GM04503 (cell line): ENCODE data around the gene GBP3.
"Not testable (repeated sequence)": the region's sequence is repeated elsewhere in the genome, so short reads cannot be mapped to it uniquely, and the experiment has no call there.

ENCODE experiments used
- DNase-seq: peaks from one replicate; pipeline ENCODE4 v3.0.0-alpha.2; 2012; ENCODE audit warnings: low read depth

GBP3 gene

DNA sequence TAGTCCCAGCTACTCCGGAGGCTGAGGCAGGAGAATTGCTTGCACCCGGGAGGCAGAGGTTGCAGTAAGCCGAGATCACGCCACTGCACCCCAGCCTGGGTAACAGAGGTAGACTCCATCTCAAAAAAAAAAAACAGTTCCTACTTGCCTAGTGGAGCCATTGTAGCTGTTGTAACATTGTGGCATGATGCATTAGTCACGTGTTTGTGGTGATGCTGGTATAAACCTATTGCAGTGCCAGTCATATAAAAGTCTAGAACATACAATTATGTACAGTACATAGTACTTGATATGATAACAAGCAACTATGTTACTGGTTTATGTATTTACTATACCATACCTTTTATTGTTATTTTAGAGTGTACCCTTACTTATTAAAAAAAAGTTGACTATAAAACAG is 46.4 kb downstream of the GBP3 start:
- no peak for DNase-seq

DNA sequence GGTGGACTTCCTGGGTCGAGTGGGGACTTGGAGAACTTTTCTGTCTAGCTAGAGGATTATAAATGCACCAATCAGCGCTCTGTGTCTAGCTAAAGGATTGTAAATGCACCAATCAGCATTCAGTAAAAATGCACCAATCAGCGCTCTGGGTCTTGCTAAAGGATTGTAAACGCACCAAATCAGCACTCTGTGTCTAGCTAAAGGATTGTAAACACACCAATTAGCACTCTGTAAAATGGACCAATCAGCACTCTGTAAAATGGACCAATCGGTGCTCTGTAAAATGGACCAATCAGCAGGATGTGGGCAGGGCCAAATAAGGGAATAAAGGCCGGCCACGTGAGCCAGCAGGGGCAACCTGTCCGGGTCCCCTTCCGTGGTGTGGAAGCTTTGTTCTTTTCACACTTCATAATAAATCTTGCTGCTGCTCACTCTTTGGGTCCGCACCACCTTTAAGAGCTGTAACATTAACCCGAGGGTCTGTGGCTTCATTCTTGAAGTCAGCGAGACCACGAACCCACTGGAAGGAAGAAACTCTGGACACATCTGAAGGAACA is 48.0 kb downstream of the GBP3 start:
- DNase-seq, result not testable (repeated sequence)

DNA sequence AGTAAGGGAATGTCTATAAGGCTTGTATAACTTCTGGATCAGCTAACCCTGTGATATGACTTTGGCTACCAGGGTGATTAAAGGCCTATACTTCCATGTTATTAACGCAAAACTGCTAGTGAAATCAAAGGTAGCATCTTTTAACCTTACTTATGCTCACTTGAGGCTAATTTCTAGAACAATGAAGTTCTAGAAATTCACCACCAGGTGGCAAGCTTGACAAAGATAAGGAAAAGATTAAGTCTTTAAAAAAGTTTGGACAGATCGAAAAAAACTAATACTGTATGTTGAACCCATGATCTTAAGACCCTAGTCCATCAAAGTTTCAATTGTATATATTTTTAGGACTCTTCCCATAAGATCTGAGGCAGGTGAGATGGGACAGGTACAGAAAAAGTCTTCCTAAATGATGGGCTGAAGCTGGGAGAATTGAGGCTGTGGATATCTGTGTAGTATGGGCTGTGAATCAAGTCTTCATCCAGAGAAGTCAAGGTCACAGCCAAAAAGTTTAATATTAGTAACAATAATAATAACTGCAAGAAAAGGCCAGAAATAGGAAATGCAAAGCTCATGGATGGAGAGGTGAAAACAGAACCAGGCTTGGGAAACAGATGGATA is 49.0 kb downstream of the GBP3 start:
- DNase-seq, result no peak

DNA sequence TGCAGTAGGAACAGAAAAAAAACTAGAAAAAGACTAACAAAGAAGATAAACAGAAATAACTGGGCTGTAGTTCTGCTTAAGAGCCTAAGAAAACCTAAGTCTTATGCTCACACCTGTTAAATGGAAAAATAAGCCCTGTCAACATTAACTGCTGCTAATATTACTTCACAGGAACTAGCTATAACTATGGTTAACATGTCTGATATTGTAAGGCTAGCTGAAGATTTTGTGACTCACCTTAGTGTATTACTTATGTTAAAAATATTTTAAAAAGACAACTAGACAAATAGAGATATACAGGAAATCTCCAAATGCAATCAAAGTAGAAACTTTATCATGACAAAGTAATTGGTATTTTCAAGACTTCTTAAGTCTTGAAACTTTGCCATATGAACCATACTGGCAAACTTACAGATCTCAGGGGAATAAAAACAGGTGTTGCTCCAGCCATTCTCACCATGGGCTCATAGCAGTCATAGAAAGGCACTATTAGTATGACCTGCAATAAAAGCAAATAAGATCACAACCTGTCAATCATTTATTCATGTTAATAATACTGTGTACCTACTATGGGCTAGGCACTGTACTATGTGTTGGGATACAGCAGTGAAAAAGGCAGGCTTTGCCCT is 60.9 kb downstream of the GBP3 start:
- no peak for DNase-seq

DNA sequence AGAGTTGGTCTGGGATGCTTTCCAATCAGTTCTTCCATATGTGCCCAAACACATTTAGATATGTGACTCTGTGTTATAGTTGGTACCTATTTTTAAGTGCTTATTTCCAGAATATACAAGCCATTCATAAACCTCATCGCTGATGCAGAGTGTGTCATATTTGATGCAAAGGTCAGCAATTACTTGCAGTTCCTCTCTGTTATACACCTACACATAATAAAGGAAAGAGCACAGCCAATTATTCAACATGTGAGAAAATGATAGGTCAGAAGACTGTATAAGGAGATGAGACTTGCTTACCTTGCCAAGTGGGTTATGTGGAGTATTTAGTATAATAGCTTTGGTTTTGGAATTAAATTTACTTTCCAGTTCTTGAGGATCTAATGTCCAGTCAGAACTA is 61.6 kb downstream of the GBP3 start:
- no peak for DNase-seq
